GM18499 (cell line): Measurements from ENCODE around the gene GNAI3.

Experiments
- ATAC-seq: cut with Tn5 transposase; IDR thresholded peaks from one replicate; pipeline ENCODE4 v1.9.1; 2021; ENCODE audit warnings: moderate number of reproducible peaks; ENCODE audit not compliant: insufficient read depth, unreplicated experiment

GNAI3 gene

GRCh38 chr1:109621379-109622136 lies 73.1 kb downstream of the GNAI3 start:
- no peak for ATAC-seq

GRCh38 chr1:109622137-109622892 lies 73.9 kb downstream of the GNAI3 start:
- ATAC-seq, result no peak

- ATAC-seq, result no peak
Measured at GRCh38 chr1:109622895-109623294, 74.5 kb downstream of the GNAI3 start.

GRCh38 chr1:109623601-109624161 lies 75.3 kb downstream of the GNAI3 start:
- no peak for ATAC-seq

DNA sequence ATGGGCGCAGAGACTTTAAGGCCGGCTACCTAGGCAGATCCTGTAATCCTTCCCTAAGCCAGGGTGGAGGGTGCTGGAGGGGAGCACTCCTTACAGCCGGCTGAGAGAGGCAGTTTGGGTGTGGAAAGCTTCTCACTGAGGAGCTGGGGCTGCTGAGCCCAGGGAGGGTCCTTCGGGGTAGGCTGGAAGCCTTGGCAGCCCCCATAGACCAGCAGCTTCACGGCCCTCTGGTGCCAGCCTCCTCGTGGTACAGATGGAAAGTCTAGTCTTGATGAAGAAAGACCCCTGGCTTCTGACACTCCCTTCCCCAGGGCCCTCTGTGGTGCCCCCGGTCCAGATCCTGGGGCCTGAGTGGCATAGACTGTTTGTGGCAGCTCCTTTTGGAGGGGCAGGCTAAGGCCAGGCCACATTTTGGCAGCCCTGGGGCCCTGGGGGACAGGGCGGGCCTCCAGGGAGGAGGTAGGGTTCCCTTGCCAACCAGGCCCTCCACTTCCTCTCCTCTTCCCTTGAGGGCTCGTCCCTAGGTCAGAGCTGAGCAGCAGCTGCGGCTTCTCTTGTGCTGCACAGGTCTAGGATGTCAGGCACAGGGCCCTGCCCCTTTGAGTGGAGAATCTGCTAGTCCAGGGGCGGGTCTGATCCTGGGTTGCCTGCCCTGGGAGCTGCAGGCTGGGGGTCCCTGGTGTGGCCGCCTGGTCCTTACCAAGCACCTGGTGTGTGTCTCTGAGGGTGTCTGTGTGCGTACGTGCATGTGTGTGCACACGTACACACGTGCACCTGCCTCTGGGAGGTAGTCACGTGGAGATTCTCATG lies 76.0 kb downstream of the GNAI3 start:
- ATAC-seq, result no peak

DNA sequence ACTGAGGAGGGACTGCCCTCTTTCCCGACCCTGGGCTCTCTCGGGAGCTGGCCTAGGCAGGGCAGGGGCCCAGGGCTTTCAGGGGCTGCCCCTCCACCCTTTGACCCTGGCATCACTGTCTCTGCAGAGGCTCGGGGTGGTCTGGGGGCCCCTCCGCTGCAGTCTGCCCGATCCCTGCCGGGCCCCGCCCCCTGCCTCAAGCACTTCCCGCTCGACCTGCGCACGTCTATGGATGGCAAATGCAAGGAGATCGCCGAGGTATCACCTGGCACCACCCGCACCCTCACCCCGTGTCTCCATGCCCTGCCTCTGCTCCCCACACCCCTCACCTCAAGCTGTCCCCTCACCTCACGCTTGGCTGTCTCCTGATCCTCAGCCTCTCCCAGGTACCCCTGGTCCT lies 76.8 kb downstream of the GNAI3 start:
- ATAC-seq, result no peak

GRCh38 chr1:109625601-109626560 lies 77.5 kb downstream of the GNAI3 start:
- ATAC-seq, result no peak

DNA sequence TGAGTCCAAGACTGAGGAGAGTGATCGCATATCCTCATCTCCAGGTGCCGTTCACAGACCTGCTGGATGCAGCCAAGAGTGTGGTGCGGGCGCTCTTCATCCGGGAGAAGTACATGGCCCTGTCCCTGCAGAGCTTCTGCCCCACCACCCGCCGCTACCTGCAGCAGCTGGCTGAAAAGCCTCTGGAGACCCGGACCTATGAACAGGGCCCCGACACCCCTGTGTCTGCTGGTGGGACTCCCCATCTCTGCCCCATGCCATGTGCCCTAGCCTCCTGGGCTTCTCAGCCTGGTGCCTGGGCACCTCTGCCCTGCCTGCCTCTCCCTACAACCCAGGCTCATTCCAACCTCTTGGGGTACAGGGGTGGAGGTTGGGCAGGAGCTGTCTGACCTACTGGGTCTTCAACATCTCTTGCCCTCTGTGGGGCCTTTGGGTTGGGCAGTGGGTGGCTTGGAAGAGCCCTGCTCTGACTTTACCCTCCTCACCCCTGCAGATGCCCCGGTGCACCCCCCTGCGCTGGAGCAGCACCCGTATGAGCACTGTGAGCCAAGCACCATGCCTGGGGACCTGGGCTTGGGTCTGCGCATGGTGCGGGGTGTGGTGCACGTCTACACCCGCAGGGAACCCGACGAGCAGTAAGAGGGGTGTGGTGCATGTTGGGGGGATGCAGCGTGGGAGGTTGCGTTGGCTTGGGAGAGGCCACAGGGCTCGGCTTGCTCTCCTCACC lies 78.4 kb downstream of the GNAI3 start:
- no peak for ATAC-seq

DNA sequence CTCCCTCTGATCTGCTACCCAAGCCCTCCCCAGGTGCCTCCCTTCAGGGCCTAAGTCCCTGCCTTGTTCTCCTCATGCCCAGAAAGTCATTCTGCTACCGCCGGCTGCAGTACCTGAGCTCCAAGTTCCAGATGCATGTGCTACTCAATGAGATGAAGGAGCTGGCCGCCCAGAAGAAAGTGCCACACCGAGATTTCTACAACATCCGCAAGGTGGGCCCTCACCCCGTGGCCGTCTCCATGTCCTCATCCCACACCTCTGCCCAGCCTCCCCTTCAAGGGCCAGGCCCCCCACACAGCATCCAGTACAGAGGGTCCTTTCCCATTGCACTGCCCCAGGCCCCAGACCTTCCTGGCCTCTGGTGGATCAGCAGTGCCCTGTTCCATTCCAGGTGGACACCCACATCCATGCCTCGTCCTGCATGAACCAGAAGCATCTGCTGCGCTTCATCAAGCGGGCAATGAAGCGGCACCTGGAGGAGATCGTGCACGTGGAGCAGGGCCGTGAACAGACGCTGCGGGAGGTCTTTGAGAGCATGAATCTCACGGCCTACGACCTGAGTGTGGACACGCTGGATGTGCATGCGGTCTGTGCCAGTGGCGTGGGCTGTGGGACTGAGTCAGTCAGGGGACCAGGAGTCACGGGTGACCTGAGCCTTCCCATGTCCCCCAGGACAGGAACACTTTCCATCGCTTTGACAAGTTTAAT lies 79.4 kb downstream of the GNAI3 start:
- no peak for ATAC-seq

GRCh38 chr1:109628540-109629321 lies 80.3 kb downstream of the GNAI3 start:
- no peak for ATAC-seq

GRCh38 chr1:109629372-109630030 lies 81.1 kb downstream of the GNAI3 start:
- no peak for ATAC-seq

DNA sequence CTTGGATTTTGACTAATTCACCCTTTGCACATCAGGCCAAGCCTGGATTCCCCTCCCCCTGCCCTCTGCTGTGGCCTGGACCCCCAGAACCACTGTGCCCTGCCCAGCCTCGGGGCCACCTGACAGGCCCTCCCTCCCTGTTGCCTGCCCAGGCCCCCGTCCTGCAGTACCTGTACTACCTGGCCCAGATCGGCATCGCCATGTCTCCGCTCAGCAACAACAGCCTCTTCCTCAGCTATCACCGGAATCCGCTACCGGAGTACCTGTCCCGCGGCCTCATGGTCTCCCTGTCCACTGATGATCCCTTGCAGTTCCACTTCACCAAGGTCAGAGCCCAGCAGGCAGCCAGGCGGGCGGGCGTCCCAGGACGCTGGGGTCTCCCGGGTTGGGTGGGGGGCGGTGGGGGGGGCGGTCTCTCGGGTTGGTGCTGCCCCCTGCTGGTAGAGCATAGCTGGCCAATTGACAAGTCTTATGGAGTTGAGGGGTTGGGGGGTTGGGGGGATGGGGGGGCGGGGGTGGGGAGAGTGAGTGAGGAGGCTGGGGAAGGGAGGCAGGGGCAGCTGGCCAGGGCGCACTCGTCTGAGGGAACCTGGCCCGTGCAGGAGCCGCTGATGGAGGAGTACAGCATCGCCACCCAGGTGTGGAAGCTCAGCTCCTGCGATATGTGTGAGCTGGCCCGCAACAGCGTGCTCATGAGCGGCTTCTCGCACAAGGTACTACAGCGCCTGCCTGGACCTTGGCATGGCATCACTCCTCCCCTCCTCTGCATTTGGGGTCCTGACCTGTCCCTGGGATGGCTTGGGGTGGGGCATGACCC lies 81.9 kb downstream of the GNAI3 start:
- ATAC-seq, result no peak

DNA sequence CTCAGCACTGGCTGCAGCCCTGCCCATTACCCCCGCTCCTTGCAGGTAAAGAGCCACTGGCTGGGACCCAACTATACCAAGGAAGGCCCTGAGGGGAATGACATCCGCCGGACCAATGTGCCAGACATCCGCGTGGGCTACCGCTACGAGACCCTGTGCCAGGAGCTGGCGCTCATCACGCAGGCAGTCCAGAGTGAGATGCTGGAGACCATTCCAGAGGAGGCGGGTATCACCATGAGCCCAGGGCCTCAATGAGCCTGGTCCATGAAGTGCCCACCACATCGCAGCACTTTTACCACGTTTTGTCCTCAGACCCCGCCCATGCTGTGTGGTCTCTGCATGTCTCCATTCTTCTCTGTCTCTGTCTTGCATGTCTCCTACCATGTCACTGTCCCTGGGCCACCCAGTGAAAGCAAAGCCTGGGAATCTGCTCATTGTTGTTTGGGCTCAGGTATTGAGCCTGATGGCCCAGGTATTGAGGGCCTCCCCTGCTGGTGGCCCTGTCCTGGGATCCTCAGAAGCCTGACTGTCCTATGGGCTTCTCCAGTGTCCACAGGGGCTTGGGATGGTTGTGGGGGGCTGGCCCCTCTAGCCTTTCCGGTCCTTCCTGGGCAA lies 82.6 kb downstream of the GNAI3 start:
- ATAC-seq, result no peak

- no peak for ATAC-seq
Measured at GRCh38 chr1:109631513-109632505, 83.4 kb downstream of the GNAI3 start.
